Upper lobe of left lung (tissue), 4 donors: ENCODE measurements around the gene CCDC51.

Experiments used
- CTCF ChIP-seq, 6 experiments: fragments of 450-650 bp in 4 of 6; fragments of 200-600 bp in 2 of 6; sonication (generic) in 2 of 6; IDR thresholded peaks; one replicate each; pipeline ENCODE4 v1.5.1; 2016 to 2019; ENCODE audit warnings: antibody characterized with exemption in 6 of 6
- POLR2A ChIP-seq, 4 donors: fragments of 450-650 bp; IDR thresholded peaks; one replicate each; pipeline ENCODE4 v1.5.1; 2016 to 2017; ENCODE audit warnings: antibody characterized with exemption in 4 of 4, mild to moderate bottlenecking in 2 of 4

DNA sequence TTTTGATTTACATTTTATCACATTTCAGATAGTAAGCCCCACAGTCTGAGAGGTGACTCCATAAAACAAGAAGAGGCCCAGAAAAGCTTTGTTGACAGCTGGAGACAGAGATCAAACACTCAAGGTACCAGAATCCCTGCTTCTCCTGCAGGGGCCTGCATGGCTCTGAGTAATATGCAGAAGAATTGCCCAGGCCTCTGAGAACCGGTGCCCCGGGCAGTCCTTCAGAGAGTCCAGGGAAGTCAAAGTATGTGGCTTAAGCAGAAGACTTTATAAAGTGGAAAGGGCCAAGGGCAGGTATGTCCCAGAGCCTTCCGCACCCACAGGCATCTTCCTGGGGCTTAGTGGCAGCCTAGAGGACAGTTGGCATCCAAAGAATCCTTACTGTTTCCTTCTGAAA, 19.4 kb upstream of the CCDC51 start:
- TF ChIP-seq CTCF (IDR thresholded peaks at IDR 0.05) (no peak), POLR2A (IDR thresholded peaks at IDR 0.05) (no peak)
